ENCODE results near the gene TAS2R13.

DNA sequence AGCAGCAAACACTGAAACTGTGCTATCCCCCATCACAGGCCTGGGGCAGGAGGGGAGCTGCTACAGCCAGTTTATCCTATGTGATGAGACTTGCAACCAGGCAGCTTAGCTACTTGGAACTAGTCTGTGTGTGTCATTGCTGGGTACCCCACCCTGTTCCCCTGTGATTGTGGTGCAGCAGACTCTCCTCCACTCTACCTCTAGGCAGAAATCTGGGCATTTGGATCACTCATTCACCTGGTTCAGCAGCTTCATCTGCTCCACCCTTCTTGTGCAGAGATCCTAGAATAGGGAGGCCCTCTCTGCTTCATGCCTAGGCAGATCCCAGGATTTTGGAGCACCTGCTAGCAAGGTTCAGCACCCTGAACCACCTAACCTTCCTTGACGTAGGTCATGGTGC lies 8.8 kb downstream of the TAS2R13 start:
- TF ChIP-seq, protein P1, sequence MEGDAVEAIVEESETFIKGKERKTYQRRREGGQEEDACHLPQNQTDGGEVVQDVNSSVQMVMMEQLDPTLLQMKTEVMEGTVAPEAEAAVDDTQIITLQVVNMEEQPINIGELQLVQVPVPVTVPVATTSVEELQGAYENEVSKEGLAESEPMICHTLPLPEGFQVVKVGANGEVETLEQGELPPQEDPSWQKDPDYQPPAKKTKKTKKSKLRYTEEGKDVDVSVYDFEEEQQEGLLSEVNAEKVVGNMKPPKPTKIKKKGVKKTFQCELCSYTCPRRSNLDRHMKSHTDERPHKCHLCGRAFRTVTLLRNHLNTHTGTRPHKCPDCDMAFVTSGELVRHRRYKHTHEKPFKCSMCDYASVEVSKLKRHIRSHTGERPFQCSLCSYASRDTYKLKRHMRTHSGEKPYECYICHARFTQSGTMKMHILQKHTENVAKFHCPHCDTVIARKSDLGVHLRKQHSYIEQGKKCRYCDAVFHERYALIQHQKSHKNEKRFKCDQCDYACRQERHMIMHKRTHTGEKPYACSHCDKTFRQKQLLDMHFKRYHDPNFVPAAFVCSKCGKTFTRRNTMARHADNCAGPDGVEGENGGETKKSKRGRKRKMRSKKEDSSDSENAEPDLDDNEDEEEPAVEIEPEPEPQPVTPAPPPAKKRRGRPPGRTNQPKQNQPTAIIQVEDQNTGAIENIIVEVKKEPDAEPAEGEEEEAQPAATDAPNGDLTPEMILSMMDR (IDR thresholded peaks at IDR 0.05) = no peak
- TF ChIP-seq POLR2A (IDR thresholded peaks at IDR 0.05) (no peak), POLR2AphosphoS5 (IDR thresholded peaks at IDR 0.05; ENCODE audit: insufficient read depth in 1 of 2, low read depth in 1 of 2) (no peak)
